GM12878 (cell line): Measurements from ENCODE around the gene ARID4B. TPM values are rescaled to one million over a fixed set of nuclear protein-coding genes. Genes with fewer than 3 reads are reported as not detected.

Experiments
- ATAC-seq: fragments of 200-7000 bp; cut with Tn5 transposase; 3 replicates; pipeline ENCODE4 v1.9.1; 2020; ENCODE audit warnings: mild to moderate bottlenecking, moderate library complexity
- BruUV-seq: library from RNA; stranded (reverse); fragments of 400-500 nt; replicated peaks from 2 replicates; lab custom pipeline; 2021; lab: Mats Ljungman, UMichigan
- CTCF ChIA-PET: fragments of 300-600 bp; sonication (Branson Sonifier 250); formaldehyde crosslinking; extraction: SDS; loops from one replicate; lab custom pipeline; 2021; ENCODE audit warnings: inconsistent platforms; lab: Yijun Ruan, JAX
- POLR2A ChIA-PET: fragments of 350-600 bp; formaldehyde crosslinking; extraction: SDS; loops from one replicate; lab custom pipeline; 2021; ENCODE audit warnings: inconsistent platforms; lab: Charles Lee
- RAD21 ChIA-PET: fragments of 300-600 bp; sonication (Branson Sonifier 250); formaldehyde crosslinking; loops from one replicate; lab custom pipeline; 2023; ENCODE audit warnings: antibody characterized with exemption; ENCODE audit not compliant: unreplicated experiment; lab: Charles Lee
- SMC1A ChIA-PET: fragments of 300-600 bp; sonication (Branson Sonifier 250); formaldehyde crosslinking; loops from one replicate; lab custom pipeline; 2023; ENCODE audit not compliant: unreplicated experiment, uncharacterized antibody; lab: Charles Lee
- DNase-seq: peaks from one replicate; pipeline ENCODE4 v3.0.0-alpha.2; 2011; ENCODE audit warnings: low read depth, low spot score
- FAIRE-seq: peaks from 3 replicates; lab custom pipeline; 2011; peaks lifted over from hg19 to GRCh38; lab: Jason Lieb, UNC
- H2AFZ ChIP-seq: 2 replicates; pipeline ENCODE4 v1.6.0; 2011; ENCODE audit warnings: low read depth, low read length, control low read depth; ENCODE audit not compliant: control insufficient read depth
- H3K27ac ChIP-seq: 2 replicates; pipeline ENCODE4 v1.5.1; 2011; ENCODE audit warnings: control low read depth; ENCODE audit not compliant: control insufficient read depth, insufficient read depth
- H3K27me3 ChIP-seq, 2 experiments: replicated peaks in 1 of 2; 2 replicates each; pipeline versions ENCODE4 v1.6.0 to v1.6.1; 2011; ENCODE audit warnings: low read length in 1 of 2; ENCODE audit not compliant: control insufficient read depth in 2 of 2, insufficient read depth in 2 of 2
- H3K36me3 ChIP-seq, 2 experiments: 2 replicates each; pipeline ENCODE4 v1.5.1; 2011; ENCODE audit warnings: low read length in 1 of 2; ENCODE audit not compliant: control insufficient read depth in 2 of 2, insufficient read depth in 2 of 2
- H3K4me1 ChIP-seq: 2 replicates; pipeline ENCODE4 v1.6.1; 2011; ENCODE audit warnings: mild to moderate bottlenecking, low read length, moderate library complexity, mixed read lengths; ENCODE audit not compliant: control insufficient read depth, insufficient read depth
- H3K4me2 ChIP-seq: 2 replicates; pipeline ENCODE4 v1.6.0; 2011; ENCODE audit warnings: control low read depth; ENCODE audit not compliant: control insufficient read depth, insufficient read depth
- H3K4me3 ChIP-seq: fragments of 200-600 bp; sonication (generic); 2 replicates; pipeline ENCODE4 v1.5.1; 2016
- H3K79me2 ChIP-seq: 2 replicates; pipeline ENCODE4 v1.6.0; 2011; ENCODE audit warnings: low read length; ENCODE audit not compliant: control insufficient read depth, insufficient read depth
- H3K9ac ChIP-seq: 2 replicates; pipeline ENCODE4 v1.8.0; 2011; ENCODE audit warnings: low read length, control low read depth, mixed read lengths; ENCODE audit not compliant: control insufficient read depth, insufficient read depth
- H3K9me3 ChIP-seq: replicated peaks from 3 replicates; pipeline ENCODE4 v1.5.1; 2011; ENCODE audit warnings: mild to moderate bottlenecking, low read length; ENCODE audit not compliant: control insufficient read depth, insufficient read depth
- H4K20me1 ChIP-seq: 2 replicates; pipeline ENCODE4 v1.6.0; 2011; ENCODE audit not compliant: control insufficient read depth, insufficient read depth
- ATF7 ChIP-seq: fragments of 450-650 bp; IDR thresholded peaks from 2 replicates; pipeline ENCODE4 v1.6.1; 2016; ENCODE audit warnings: low read depth, mild to moderate bottlenecking
- BACH1 ChIP-seq: fragments of 450-650 bp; IDR thresholded peaks from 2 replicates; pipeline ENCODE4 v1.6.1; 2017; ENCODE audit warnings: mild to moderate bottlenecking, borderline replicate concordance
- DPF2 ChIP-seq: fragments of 450-650 bp; IDR thresholded peaks from 2 replicates; pipeline ENCODE4 v1.6.1; 2017; ENCODE audit warnings: mild to moderate bottlenecking
- ESRRA ChIP-seq: IDR thresholded peaks from 2 replicates; pipeline ENCODE4 v1.6.1; 2012; ENCODE audit warnings: mild to moderate bottlenecking, low read length, improper control_type of control experiment
- IKZF2 ChIP-seq, 2 experiments: fragments of 450-650 bp; IDR thresholded peaks; 2 replicates each; pipeline ENCODE4 v1.6.1; 2017; ENCODE audit warnings: mild to moderate bottlenecking in 2 of 2, moderate library complexity in 2 of 2
- JUNB ChIP-seq: IDR thresholded peaks from 2 replicates; pipeline ENCODE4 v1.6.1; 2016; ENCODE audit warnings: antibody characterized with exemption, mild to moderate bottlenecking
- KAT2A ChIP-seq: conservative IDR thresholded peaks from 2 replicates; pipeline ENCODE4 v1.6.1; 2011; ENCODE audit warnings: low read depth, low read length; ENCODE audit not compliant: control insufficient read depth
- LARP7 ChIP-seq: fragments of 450-650 bp; IDR thresholded peaks from 2 replicates; pipeline ENCODE4 v1.6.1; 2017; ENCODE audit warnings: mild to moderate bottlenecking
- MLLT1 ChIP-seq: fragments of 450-650 bp; IDR thresholded peaks from 2 replicates; pipeline ENCODE4 v1.6.1; 2016; ENCODE audit warnings: mild to moderate bottlenecking
- MTA2 ChIP-seq: fragments of 450-650 bp; IDR thresholded peaks from 2 replicates; pipeline ENCODE4 v1.6.1; 2016; ENCODE audit warnings: low read depth, mild to moderate bottlenecking, moderate library complexity
- MYB ChIP-seq: fragments of 150-350 bp; IDR thresholded peaks from 2 replicates; pipeline ENCODE4 v1.6.1; 2014; ENCODE audit warnings: mild to moderate bottlenecking, low read depth, low read length, borderline replicate concordance
- NFIC ChIP-seq: IDR thresholded peaks from 2 replicates; pipeline ENCODE4 v1.6.1; 2012; ENCODE audit warnings: low read depth, mild to moderate bottlenecking, inconsistent platforms, low read length, moderate library complexity
- NFYB ChIP-seq: IDR thresholded peaks from 2 replicates; pipeline ENCODE4 v1.6.1; 2011; ENCODE audit warnings: low read depth, mild to moderate bottlenecking, low read length, improper control_type of control experiment, moderate library complexity; ENCODE audit not compliant: insufficient read depth
- NR2F1 ChIP-seq: fragments of 450-650 bp; conservative IDR thresholded peaks from 2 replicates; pipeline ENCODE4 v1.6.1; 2017; ENCODE audit warnings: mild to moderate bottlenecking
- NRF1 ChIP-seq: conservative IDR thresholded peaks from 2 replicates; pipeline ENCODE4 v1.6.1; 2011; ENCODE audit warnings: mild to moderate bottlenecking, low read depth, low read length, improper control_type of control experiment
- RUNX3 ChIP-seq: IDR thresholded peaks from 2 replicates; pipeline ENCODE4 v1.6.1; 2012; ENCODE audit warnings: low read length, inconsistent platforms
- SIN3A ChIP-seq: IDR thresholded peaks from 2 replicates; pipeline ENCODE4 v1.6.1; 2012; ENCODE audit warnings: low read depth, low read length, improper control_type of control experiment
- USF2 ChIP-seq: IDR thresholded peaks from 2 replicates; pipeline ENCODE4 v1.6.1; 2011; ENCODE audit warnings: low read depth, low read length, improper control_type of control experiment, borderline replicate concordance
- ZBTB40 ChIP-seq: fragments of 450-650 bp; IDR thresholded peaks from 2 replicates; pipeline ENCODE4 v1.6.1; 2016; ENCODE audit warnings: mild to moderate bottlenecking, moderate library complexity, borderline replicate concordance
- ZNF384 ChIP-seq: IDR thresholded peaks from 2 replicates; pipeline ENCODE4 v1.6.1; 2012; ENCODE audit warnings: low read depth, mild to moderate bottlenecking, low read length, improper control_type of control experiment, borderline replicate concordance
- WGBS: methylation state at CpG from one replicate; pipeline ENCODE4 v1.1.6; 2016; ENCODE audit warnings: low lambda C conversion rate; ENCODE audit not compliant: insufficient replicate concordance, insufficient coverage; ENCODE audit errors: missing lambda C conversion rate; 5-methylcytosine and 5-hydroxymethylcytosine counted together
- in situ Hi-C: fragments of 300-500 bp; cut with MboI; formaldehyde crosslinking; loops from 9 replicates; pipeline ENCODE4 v1.14.3; 2018; ENCODE audit warnings: mixed read lengths
- intact Hi-C: fragments of 100-400 bp; cut with micrococcal nuclease; formaldehyde crosslinking; loops from one replicate; pipeline ENCODE4 v1.14.2; 2022; ENCODE audit not compliant: unreplicated experiment
- polyA plus RNA-seq, 11 experiments: library from polyadenylated mRNA; depleted of rRNA in 4 of 11; unstranded in 6 of 11; stranded (reverse) in 5 of 11; fragments of >200 nt; fragmentation: Nextera tagmentation in 4 of 11; fragmentation: Illumina TruSeq in 1 of 11; extraction: Ambion mirVana in 4 of 11; extraction: Trizol in 1 of 11; gene quantifications; 1 replicate in 1 of 11; 2 replicates in 10 of 11; pipeline versions ENCODE4 v1.2.1 to v1.2.3, GENCODE V29; 2011 to 2016; ENCODE audit warnings: inconsistent platforms in 2 of 11, missing spikeins in 2 of 11, low read depth in 1 of 11
- total RNA-seq, 4 experiments: library from RNA; depleted of rRNA in 3 of 4; stranded (reverse); fragments of >200 nt in 3 of 4; fragmentation: Illumina TruSeq in 1 of 4; extraction: Trizol in 1 of 4; gene quantifications; 2 replicates each; pipeline versions ENCODE4 v1.2.1 to v1.2.3, GENCODE V29; 2013 to 2021

The ARID4B gene
- total and polyA plus RNA-seq, 10 of the 15 experiments (the other 5 are each of a cell fraction or from before 2014, with no cell fraction given), result 13.6 to 39.1 (median 28.0) TPM

DNA sequence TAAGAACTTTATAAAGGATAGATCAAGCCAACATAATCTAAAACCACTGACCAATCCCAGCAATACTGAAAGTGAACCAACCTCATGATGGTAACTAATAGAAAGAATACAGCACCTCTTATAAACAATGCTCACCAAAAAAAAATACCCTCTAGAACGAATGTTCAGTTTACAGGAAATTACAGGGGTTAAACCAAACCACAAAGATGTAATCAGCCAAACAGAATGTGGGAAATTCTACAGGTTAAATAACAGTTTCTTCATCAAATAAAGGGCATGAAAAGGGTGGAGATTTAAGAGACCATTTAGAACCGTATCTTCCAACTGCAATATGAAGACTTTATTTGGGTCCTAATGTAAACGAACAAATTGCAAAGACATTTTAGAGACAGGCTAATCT is 30.4 kb downstream of the ARID4B start:
- no peak for DNase-seq
- CTCF ChIA-PET, result no interaction called here
- peaks cover 4% of the 10 kb centered on the region; the same call in 1 of the 2 replicates for H3K4me1 ChIP-seq
- H3K4me3 ChIP-seq, result no peak overlapping the region
- H3K9ac ChIP-seq, result no peak overlapping the region
- in situ Hi-C loops (no loop called here), intact Hi-C loops (no loop called here)
- H3K9me3 ChIP-seq, result peaks cover 5% of the 10 kb centered on the region; the same call in 2 of the 3 replicates
- POLR2A ChIA-PET, result no interaction called here
- no peaks in the 10 kb centered on the region; the same call in 1 of the 2 replicates for H4K20me1 ChIP-seq
- peak; percentile 85 for ATAC-seq
- no peaks in the 10 kb centered on the region for H3K27me3 ChIP-seq
- no peak overlapping the region for H3K4me2 ChIP-seq
- H3K79me2 ChIP-seq, result peaks cover 69% of the 10 kb centered on the region
- peaks cover 0 to 3% of the 10 kb centered on the region in 2 experiments; a peak in 2 of 4 replicates for H3K36me3 ChIP-seq
- FAIRE-seq, result peak; percentile 56
- H3K27ac ChIP-seq, result no peak overlapping the region
- RAD21 ChIA-PET, result no interaction called here
- H2AFZ ChIP-seq, result no peak overlapping the region
- WGBS, result 21% methylated on average over 3 of the region's 3 CpGs
- no TSS peak for BruUV-seq
- SMC1A ChIA-PET, result interaction anchor here (0.7 kb wide), 1 partner anchor 33 kb away, joined by 3 read pairs; no protein-coding TSS in a partner anchor
- TF ChIP-seq ESRRA, result no peak
- no peak for TF ChIP-seq LARP7
- TF ChIP-seq RUNX3, result peak; percentile 94
- TF ChIP-seq ZBTB40, result peak; percentile 32; the same call in 1 of the 2 replicates
- no peak for TF ChIP-seq NRF1
- TF ChIP-seq DPF2, result 0 out of 2 replicates have a peak, but pooled peaks have one; percentile 37
- peak; percentile 47; the same call in 1 of the 2 replicates for TF ChIP-seq ATF7
- TF ChIP-seq MLLT1, result peak; percentile 66
- no peak for TF ChIP-seq SIN3A
- TF ChIP-seq NFYB, result 0 out of 2 replicates have a peak, but pooled peaks have one; percentile 19
- TF ChIP-seq MTA2, result peak; percentile 67; the same call in 1 of the 2 replicates
- TF ChIP-seq ZNF384, result peak; percentile 45; the same call in 1 of the 2 replicates
- peak; percentile 39; the same call in 1 of the 2 replicates for TF ChIP-seq NR2F1
- 0 out of 4 replicates have a peak, but pooled peaks of 1 of the 2 experiments have one; percentile 26 for TF ChIP-seq IKZF2 (IDR thresholded peaks at IDR 0.05)
- TF ChIP-seq USF2, result no peak
- no peak for TF ChIP-seq MYB
- TF ChIP-seq BACH1, result no peak
- TF ChIP-seq JUNB, result peak; percentile 56; the same call in 1 of the 2 replicates
- TF ChIP-seq NFIC, result peak; percentile 55; the same call in 1 of the 2 replicates
- no peak for TF ChIP-seq KAT2A
